Activated effector memory CD4-positive, alpha-beta T cell treated with anti-CD3 and anti-CD28 coated beads, Interleukin-2, amount 50 U/mL, for 16 hours (primary cell): ENCODE results near the gene PCDHGA3.
"Not testable (repeated sequence)": the region's sequence is repeated elsewhere in the genome, so short reads cannot be mapped to it uniquely, and the experiment has no call there.

Experiments used
- DNase-seq: peaks from one replicate; pipeline ENCODE4 v3.0.0-alpha.2; 2020

PCDHGA3 gene

GRCh38 chr5:141383345-141383744 lies 39.7 kb downstream of the PCDHGA3 start:
- no peak for DNase-seq

GRCh38 chr5:141384471-141385267 lies 41.0 kb downstream of the PCDHGA3 start:
- no peak for DNase-seq

DNA sequence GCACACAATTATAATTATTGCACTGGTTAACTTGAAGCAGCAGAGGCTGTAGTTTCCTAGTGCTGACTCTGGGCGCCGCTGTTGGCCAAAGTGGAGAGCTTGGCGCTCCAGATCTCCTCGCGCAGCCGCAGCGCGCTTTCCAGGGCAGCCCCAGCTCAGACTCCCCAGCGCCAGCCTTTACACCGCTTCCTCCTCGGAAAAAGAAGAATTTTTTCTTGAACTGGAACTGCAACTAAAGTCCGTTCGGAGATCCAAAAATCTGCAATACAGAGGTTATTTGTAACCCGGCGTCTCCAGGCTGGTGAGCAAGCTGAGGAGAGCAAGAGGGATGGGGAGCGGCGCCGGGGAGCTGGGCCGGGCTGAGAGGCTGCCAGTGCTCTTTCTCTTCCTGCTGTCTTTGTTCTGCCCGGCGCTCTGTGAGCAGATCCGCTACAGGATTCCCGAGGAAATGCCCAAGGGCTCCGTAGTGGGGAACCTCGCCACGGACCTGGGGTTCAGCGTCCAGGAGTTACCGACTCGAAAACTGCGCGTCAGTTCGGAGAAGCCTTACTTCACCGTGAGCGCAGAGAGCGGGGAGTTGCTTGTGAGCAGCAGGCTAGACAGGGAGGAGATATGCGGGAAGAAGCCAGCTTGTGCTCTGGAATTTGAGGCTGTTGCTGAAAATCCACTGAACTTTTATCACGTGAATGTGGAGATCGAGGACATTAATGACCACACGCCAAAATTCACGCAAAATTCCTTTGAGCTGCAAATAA lies 44.1 kb downstream of the PCDHGA3 start, which contains the start of gene PCDHGB4:
Gene PCDHGB4, plus strand, starts transcription at position 142 of the 755 bp plus-strand sequence. Its CDS starts 187 bp downstream, at position 329.
- DNase-seq, result peak; percentile 69

DNA sequence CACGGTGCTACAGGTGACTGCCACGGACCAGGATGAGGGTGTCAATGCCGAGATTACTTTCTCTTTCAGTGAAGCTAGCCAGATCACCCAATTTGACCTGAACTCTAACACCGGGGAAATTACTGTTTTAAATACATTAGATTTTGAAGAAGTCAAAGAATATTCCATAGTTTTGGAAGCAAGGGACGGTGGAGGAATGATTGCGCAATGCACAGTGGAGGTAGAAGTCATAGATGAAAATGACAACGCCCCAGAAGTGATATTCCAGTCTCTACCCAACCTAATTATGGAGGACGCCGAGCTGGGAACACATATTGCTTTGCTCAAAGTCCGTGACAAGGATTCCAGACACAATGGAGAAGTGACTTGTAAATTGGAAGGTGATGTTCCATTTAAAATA lies 45.0 kb downstream of the PCDHGA3 start:
- DNase-seq, result no peak

GRCh38 chr5:141389153-141390042 lies 45.8 kb downstream of the PCDHGA3 start:
- DNase-seq, result no peak

DNA sequence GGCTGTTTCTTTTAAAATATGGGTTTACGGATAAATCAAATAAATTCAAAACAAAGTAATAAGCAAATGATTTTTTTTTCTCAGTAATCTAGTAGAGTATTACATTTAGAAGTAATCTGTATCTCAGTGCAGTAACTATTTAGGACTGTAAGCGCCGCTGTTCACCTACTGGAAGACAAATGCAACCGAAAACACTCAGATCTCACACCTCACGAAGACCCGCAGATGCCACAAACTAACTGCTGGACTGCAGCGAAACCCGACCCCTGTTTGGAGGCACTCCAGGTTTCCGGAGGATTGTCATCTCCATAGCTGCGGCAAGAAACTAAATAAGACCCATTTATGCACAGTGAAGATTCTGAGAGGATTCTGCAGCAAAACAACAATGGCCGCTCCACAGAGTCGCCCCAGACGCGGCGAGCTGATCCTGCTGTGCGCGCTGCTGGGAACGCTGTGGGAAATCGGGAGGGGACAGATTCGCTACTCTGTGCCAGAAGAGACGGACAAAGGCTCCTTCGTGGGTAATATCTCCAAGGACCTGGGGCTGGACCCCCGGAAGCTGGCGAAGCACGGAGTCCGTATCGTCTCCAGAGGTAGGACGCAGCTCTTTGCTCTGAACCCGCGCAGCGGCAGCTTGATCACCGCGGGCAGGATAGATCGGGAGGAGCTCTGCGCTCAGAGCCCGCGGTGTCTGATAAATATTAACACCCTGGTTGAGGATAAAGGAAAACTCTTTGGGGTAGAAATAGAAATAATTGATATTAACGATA lies 49.0 kb downstream of the PCDHGA3 start, which contains the start of gene PCDHGA8:
Gene PCDHGA8, plus strand, starts transcription at position 205 of the 770 bp plus-strand sequence. Its CDS starts 181 bp downstream, at position 386.
- DNase-seq, result no peak

DNA sequence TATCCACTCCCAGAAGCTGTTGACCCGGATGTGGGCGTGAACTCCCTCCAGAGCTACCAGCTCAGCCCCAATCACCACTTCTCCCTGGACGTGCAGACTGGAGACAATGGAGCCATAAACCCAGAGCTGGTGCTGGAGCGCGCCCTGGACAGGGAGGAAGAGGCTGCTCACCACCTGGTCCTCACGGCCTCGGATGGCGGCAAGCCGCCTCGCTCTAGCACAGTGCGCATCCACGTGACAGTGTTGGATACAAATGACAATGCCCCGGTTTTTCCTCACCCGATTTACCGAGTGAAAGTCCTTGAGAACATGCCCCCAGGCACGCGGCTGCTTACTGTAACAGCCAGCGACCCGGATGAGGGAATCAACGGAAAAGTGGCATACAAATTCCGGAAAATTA lies 49.6 kb downstream of the PCDHGA3 start:
- DNase-seq, result no peak

GRCh38 chr5:141394401-141395187 lies 51.0 kb downstream of the PCDHGA3 start:
- not testable (repeated sequence) for DNase-seq
